Measurements from ENCODE around the gene HASPIN. TPM values are rescaled to one million over a fixed set of nuclear protein-coding genes. Genes with fewer than 3 reads are reported as not detected.

The HASPIN gene
- total and polyA plus RNA-seq, 2 of the 8 experiments (the other 6 are each of a cell fraction or from before 2014, with no cell fraction given), result 7.8 to 29.5 TPM

DNA sequence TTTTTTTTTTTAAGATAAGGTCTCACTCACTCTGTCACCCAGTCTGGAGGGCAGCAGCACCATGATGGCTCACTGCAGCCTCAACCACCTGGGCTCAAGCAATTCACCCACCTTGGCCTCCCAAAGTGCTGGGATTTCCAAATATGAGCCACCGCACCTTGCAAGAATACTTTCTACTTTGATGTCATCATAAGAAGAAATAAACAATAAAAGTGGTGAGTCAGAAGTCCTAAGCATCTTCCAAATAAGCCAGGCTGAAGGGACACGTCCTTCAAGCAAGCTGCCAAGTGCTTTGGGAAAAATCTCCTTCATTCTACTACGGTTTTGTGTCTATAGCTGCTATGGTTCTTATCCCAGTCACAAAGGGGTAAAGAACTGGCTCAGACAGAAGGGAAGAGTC, 20.3 kb downstream of the HASPIN start:
- CTCF ChIA-PET (ENCODE audit: partially characterized antibody), result interaction anchor here (0.5 to 1.4 kb wide), 3 partner anchors 42 to 100 kb away, joined by 3 to 4 read pairs (median 3); no protein-coding TSS in a partner anchor
- Histone ChIP-seq H3K79me1 (ENCODE audit: low read depth, low read length) (no peaks in the 10 kb centered on the region; the same call in 1 of the 2 replicates), H2AK5ac (ENCODE audit: low read depth, low read length) (no peak overlapping the region), H3K9ac (replicated peaks in 1 of 4; ENCODE audit: extremely low read depth in 1 of 4, low read depth in 3 of 4, low read length in 3 of 4) (no peak overlapping the region), H3K56ac (replicated peaks; ENCODE audit: insufficient read length, low read depth, low read length) (no peak overlapping the region), H2BK12ac (ENCODE audit: low read depth, low read length) (no peak overlapping the region), H3K18ac (ENCODE audit: extremely low read depth, low read length) (no peak overlapping the region), H2BK15ac (ENCODE audit: low read length) (no peak overlapping the region), H3K4ac (replicated peaks; ENCODE audit: insufficient read length, low read depth, low read length) (no peak overlapping the region), H4K91ac (replicated peaks; ENCODE audit: insufficient read length, low read length) (no peak overlapping the region), H3K27ac (ENCODE audit: low read depth, low read length) (no peak overlapping the region), H4K20me1 (replicated peaks in 1 of 2; ENCODE audit: control insufficient read depth in 1 of 2, insufficient read depth in 2 of 2, low read length in 2 of 2) (no peaks in the 10 kb centered on the region), H4K5ac (ENCODE audit: insufficient read length, low read depth, low read length) (no peak overlapping the region), H3K27me3 (replicated peaks in 1 of 4; ENCODE audit: control insufficient read depth in 3 of 4, extremely low read depth in 1 of 4, insufficient read depth in 3 of 4, low read length in 3 of 4) (no peaks in the 10 kb centered on the region), H2AFZ (ENCODE audit: low read length) (no peak overlapping the region), H3K79me2 (ENCODE audit: control insufficient read depth in 1 of 2, insufficient read depth in 2 of 2, low read length in 2 of 2) (no peaks in the 10 kb centered on the region), H2BK120ac (replicated peaks; ENCODE audit: low read depth, low read length) (no peak overlapping the region), H3K4me3 (ENCODE audit: extremely low read depth in 1 of 4, insufficient read depth in 2 of 4, low read depth in 3 of 4, low read length in 4 of 4) (no peak overlapping the region), H3K9me3 (ENCODE audit: insufficient read depth in 2 of 2, low read depth in 1 of 2, low read length in 1 of 2) (no peaks in the 10 kb centered on the region), H2BK5ac (ENCODE audit: low read depth, low read length) (no peak overlapping the region), H3K4me2 (ENCODE audit: insufficient read depth in 1 of 2, low read depth in 2 of 2, low read length in 2 of 2) (no peak overlapping the region), H4K8ac (ENCODE audit: extremely low read depth, insufficient read depth, low read length) (no peak overlapping the region), H3K4me1 (replicated peaks in 1 of 4; ENCODE audit: control insufficient read depth in 3 of 4, insufficient read depth in 4 of 4, low read length in 3 of 4) (peaks cover 0 to under 1% (median 0%) of the 10 kb centered on the region in 4 experiments; a peak in 2 of 7 replicates), H3K14ac (ENCODE audit: insufficient read length) (no peak overlapping the region), H3K36me3 (ENCODE audit: control insufficient read depth in 2 of 4, insufficient read depth in 4 of 4, low read length in 3 of 4) (no peaks in the 10 kb centered on the region), H3K23me2 (ENCODE audit: low read depth, low read length) (no peaks in the 10 kb centered on the region), H2BK20ac (ENCODE audit: low read length) (no peak overlapping the region), H3K23ac (ENCODE audit: insufficient read length) (no peak overlapping the region)
- POLR2A ChIA-PET (ENCODE audit: partially characterized antibody), result no interaction called here
- FAIRE-seq (no peak), DNase-seq (ENCODE audit: low read depth in 1 of 2, low spot score in 2 of 2) (no peak)
- TF ChIP-seq, protein P1, sequence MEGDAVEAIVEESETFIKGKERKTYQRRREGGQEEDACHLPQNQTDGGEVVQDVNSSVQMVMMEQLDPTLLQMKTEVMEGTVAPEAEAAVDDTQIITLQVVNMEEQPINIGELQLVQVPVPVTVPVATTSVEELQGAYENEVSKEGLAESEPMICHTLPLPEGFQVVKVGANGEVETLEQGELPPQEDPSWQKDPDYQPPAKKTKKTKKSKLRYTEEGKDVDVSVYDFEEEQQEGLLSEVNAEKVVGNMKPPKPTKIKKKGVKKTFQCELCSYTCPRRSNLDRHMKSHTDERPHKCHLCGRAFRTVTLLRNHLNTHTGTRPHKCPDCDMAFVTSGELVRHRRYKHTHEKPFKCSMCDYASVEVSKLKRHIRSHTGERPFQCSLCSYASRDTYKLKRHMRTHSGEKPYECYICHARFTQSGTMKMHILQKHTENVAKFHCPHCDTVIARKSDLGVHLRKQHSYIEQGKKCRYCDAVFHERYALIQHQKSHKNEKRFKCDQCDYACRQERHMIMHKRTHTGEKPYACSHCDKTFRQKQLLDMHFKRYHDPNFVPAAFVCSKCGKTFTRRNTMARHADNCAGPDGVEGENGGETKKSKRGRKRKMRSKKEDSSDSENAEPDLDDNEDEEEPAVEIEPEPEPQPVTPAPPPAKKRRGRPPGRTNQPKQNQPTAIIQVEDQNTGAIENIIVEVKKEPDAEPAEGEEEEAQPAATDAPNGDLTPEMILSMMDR (IDR thresholded peaks at IDR 0.05; ENCODE audit: control extremely low read depth in 1 of 3, insufficient read depth in 1 of 3, low read depth in 1 of 3, low read length in 3 of 3), result no peak
- no peak for TF ChIP-seq SIX5 (IDR thresholded peaks at IDR 0.05; ENCODE audit: low read depth, low read length)
- no peak for TF ChIP-seq PHF8 (conservative IDR thresholded peaks at IDR 0.05; ENCODE audit: low read depth, low read length)
- TF ChIP-seq FOSL1 (IDR thresholded peaks at IDR 0.05; ENCODE audit: insufficient read depth, low read depth, low read length), result no peak
- TF ChIP-seq, protein P2, sequence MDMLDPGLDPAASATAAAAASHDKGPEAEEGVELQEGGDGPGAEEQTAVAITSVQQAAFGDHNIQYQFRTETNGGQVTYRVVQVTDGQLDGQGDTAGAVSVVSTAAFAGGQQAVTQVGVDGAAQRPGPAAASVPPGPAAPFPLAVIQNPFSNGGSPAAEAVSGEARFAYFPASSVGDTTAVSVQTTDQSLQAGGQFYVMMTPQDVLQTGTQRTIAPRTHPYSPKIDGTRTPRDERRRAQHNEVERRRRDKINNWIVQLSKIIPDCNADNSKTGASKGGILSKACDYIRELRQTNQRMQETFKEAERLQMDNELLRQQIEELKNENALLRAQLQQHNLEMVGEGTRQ (IDR thresholded peaks at IDR 0.05; ENCODE audit: low read length), result no peak
- TF ChIP-seq ASH2L (IDR thresholded peaks at IDR 0.05; ENCODE audit: low read length), result no peak
- no peak for TF ChIP-seq SIRT6 (IDR thresholded peaks at IDR 0.05; ENCODE audit: low read length)
- TF ChIP-seq CREB1 (IDR thresholded peaks at IDR 0.05), result no peak
- no peak for TF ChIP-seq CBX8 (IDR thresholded peaks at IDR 0.05; ENCODE audit: borderline replicate concordance, low read depth, low read length)
- 89% methylated on average over 3 of the region's 3 CpGs; no CpG with 5 or more reads in 1 of the 2 experiments for WGBS, 2 experiments (ENCODE audit: extremely low coverage in 1 of 2, insufficient coverage in 1 of 2, insufficient read length in 1 of 2, insufficient replicate concordance in 2 of 2, low coverage in 1 of 2, low lambda C conversion rate in 2 of 2, missing lambda C conversion rate in 1 of 2)

Measured in H1 (cell line).